OCI-LY1 (cell line): ENCODE measurements around the gene SPATA12.

Source experiments
- H2AFZ ChIP-seq: fragments of 200-600 bp; sonication (generic), shearing (Covaris generic); 2 replicates; pipeline ENCODE4 v1.6.0; 2014; ENCODE audit warnings: antibody characterized with exemption, mild to moderate bottlenecking, low read length
- H3F3A ChIP-seq: fragments of 200-600 bp; sonication (generic), shearing (Covaris generic); 2 replicates; pipeline ENCODE4 v1.6.0; 2014; ENCODE audit warnings: mild to moderate bottlenecking, antibody characterized with exemption, low read length, moderate library complexity; ENCODE audit not compliant: insufficient read depth
- H3K27ac ChIP-seq: fragments of 200-600 bp; sonication (generic); 2 replicates; pipeline ENCODE4 v1.5.1; 2014; ENCODE audit warnings: low read length, mixed run types, mild to moderate bottlenecking, low read depth; ENCODE audit not compliant: poor library complexity, severe bottlenecking
- H3K27me3 ChIP-seq: fragments of 200-600 bp; sonication (generic); 2 replicates; pipeline ENCODE4 v1.6.0; 2014; ENCODE audit warnings: antibody characterized with exemption, mild to moderate bottlenecking, low read length, moderate library complexity; ENCODE audit not compliant: insufficient read depth
- H3K36me3 ChIP-seq: fragments of 200-600 bp; sonication (generic); 2 replicates; pipeline ENCODE4 v1.6.1; 2014; ENCODE audit warnings: mild to moderate bottlenecking, antibody characterized with exemption, low read length, moderate library complexity, mixed read lengths; ENCODE audit not compliant: insufficient read depth
- H3K4me1 ChIP-seq: fragments of 200-600 bp; sonication (generic); 2 replicates; pipeline ENCODE4 v1.5.1; 2014; ENCODE audit warnings: mild to moderate bottlenecking, low read length, moderate library complexity; ENCODE audit not compliant: insufficient read depth, severe bottlenecking
- H3K4me2 ChIP-seq: fragments of 200-600 bp; sonication (generic), shearing (Covaris generic); 2 replicates; pipeline ENCODE4 v1.6.1; 2014; ENCODE audit warnings: low read length
- H3K4me3 ChIP-seq: fragments of 200-600 bp; sonication (generic); 2 replicates; pipeline ENCODE4 v1.5.1; 2014; ENCODE audit warnings: low read length, low read depth, mild to moderate bottlenecking, mixed read lengths; ENCODE audit not compliant: poor library complexity, severe bottlenecking
- H3K79me2 ChIP-seq: fragments of 200-600 bp; shearing (Covaris generic); 2 replicates; pipeline ENCODE4 v1.6.1; 2016; ENCODE audit warnings: mixed run types, low read length, mixed read lengths; ENCODE audit not compliant: insufficient read depth
- H3K9ac ChIP-seq: fragments of 200-600 bp; sonication (generic), shearing (Covaris generic); 2 replicates; pipeline ENCODE4 v1.6.1; 2014; ENCODE audit warnings: mild to moderate bottlenecking, low read length, mixed read lengths
- H3K9me2 ChIP-seq: fragments of 200-600 bp; sonication (generic), shearing (Covaris generic); 2 replicates; pipeline ENCODE4 v1.6.1; 2014; ENCODE audit warnings: low read depth, mild to moderate bottlenecking, low read length, mixed read lengths
- H3K9me3 ChIP-seq: fragments of 200-600 bp; shearing (Covaris generic); 2 replicates; pipeline ENCODE4 v1.6.1; 2014; ENCODE audit warnings: low read length, mixed read lengths
- H4K20me1 ChIP-seq: fragments of 200-600 bp; sonication (generic), shearing (Covaris generic); 2 replicates; pipeline ENCODE4 v1.6.0; 2016; ENCODE audit warnings: mild to moderate bottlenecking, low read length; ENCODE audit not compliant: insufficient read depth
- CTCF ChIP-seq: fragments of 200-600 bp; sonication (generic), shearing (Covaris generic); IDR thresholded peaks from 2 replicates; pipeline ENCODE4 v1.5.1; 2017; ENCODE audit warnings: mild to moderate bottlenecking, antibody characterized with exemption, low read length, moderate library complexity, mixed read lengths
- EZH2 ChIP-seq: fragments of 200-600 bp; sonication (generic), shearing (Covaris generic); IDR thresholded peaks from 2 replicates; pipeline ENCODE4 v1.8.0; 2017; ENCODE audit warnings: borderline replicate concordance, mixed run types, mild to moderate bottlenecking, antibody characterized with exemption, low read length, moderate library complexity, mixed read lengths

Gene SPATA12

DNA sequence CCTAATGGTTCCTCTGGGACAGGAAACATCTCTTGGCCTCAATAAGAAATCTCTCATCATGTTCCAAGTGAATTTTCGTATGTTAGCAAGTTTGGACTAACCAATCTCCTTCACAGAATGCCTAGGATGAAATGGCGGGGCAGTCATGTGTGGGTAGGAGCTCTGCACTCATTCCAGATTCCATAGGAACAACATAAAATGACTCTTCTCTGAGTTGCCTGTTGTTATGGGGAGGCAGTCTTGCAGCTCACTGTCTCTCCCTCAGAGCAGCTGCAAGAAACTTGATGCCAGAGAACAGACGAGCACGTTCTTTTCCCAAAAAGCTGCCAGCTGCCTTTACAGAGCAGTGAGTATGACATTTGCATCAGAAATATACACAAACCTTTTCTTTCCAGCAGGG lies 34.1 kb downstream of the SPATA12 start:
- no peak overlapping the region for H3K4me3 ChIP-seq
- H3K9me3 ChIP-seq, result no peaks in the 10 kb centered on the region
- H4K20me1 ChIP-seq, result no peaks in the 10 kb centered on the region
- TF ChIP-seq CTCF (no peak), EZH2 (no peak)
- no peak overlapping the region for H3K9ac ChIP-seq
- no peaks in the 10 kb centered on the region for H3K79me2 ChIP-seq
- H2AFZ ChIP-seq, result no peak overlapping the region
- no peaks in the 10 kb centered on the region for H3K9me2 ChIP-seq
- H3K4me1 ChIP-seq, result peaks cover 4% of the 10 kb centered on the region
- H3K4me2 ChIP-seq, result no peak overlapping the region
- H3K36me3 ChIP-seq, result no peaks in the 10 kb centered on the region
- H3K27me3 ChIP-seq, result no peaks in the 10 kb centered on the region
- H3F3A ChIP-seq, result no peaks in the 10 kb centered on the region
- H3K27ac ChIP-seq, result no peak overlapping the region

DNA sequence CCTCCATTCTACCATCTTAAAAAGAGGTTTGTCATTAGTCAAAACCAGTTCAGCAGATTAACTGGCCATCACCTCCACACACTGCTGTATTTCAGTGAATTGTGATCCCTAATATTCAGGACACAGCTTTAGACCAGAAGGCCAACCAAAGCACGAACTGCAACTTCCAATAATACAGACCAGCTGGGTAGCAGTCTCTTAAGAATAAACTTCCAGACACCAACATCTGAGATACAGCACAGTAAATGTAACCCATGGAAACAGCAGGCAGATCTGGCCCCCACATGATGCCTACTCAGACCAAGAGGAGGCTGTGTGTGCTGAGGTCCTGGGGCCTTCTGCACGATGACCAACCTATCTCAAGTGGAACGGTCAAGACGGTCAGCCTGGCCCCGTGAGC lies 34.9 kb downstream of the SPATA12 start:
- Histone ChIP-seq H3K27ac (no peak overlapping the region), H3K4me1 (peaks cover 4% of the 10 kb centered on the region)

DNA sequence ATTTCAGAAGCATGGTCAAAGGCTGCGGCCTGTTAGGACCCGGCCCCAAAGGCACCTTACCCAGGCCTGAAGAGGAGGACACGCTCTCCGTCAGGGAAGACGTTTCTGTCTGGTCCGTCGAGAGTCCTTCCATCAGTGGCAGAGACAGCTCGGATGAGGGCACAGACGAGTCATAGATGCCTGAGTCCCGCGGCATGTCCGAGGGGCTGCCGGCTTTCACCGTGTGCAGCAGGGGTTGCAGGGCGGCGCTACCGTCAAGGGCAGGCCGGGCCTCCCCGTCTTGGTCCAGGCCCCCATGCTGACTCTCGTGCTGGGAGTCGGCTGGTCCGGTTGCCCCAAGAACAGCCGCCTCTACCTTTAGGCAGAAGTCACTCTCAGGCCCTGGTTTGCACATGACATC lies 37.1 kb downstream of the SPATA12 start:
- Histone ChIP-seq H3K36me3 (no peaks in the 10 kb centered on the region), H3K4me1 (no peaks in the 10 kb centered on the region), H3K27me3 (no peaks in the 10 kb centered on the region), H4K20me1 (no peaks in the 10 kb centered on the region), H3K9ac (no peak overlapping the region), H3K4me2 (no peak overlapping the region), H3K27ac (no peak overlapping the region), H2AFZ (no peak overlapping the region), H3K4me3 (no peak overlapping the region), H3F3A (no peaks in the 10 kb centered on the region), H3K9me3 (no peaks in the 10 kb centered on the region), H3K9me2 (no peaks in the 10 kb centered on the region), H3K79me2 (no peaks in the 10 kb centered on the region)
- TF ChIP-seq CTCF, result no peak
- no peak for TF ChIP-seq EZH2

More for the DNA sequence above, 34.9 kb downstream of the SPATA12 start:
- TF ChIP-seq CTCF, result no peak
- TF ChIP-seq EZH2, result no peak
- H3K9ac ChIP-seq, result no peak overlapping the region
- H3K4me3 ChIP-seq, result no peak overlapping the region
- H3K9me3 ChIP-seq, result no peaks in the 10 kb centered on the region
- no peaks in the 10 kb centered on the region for H3K27me3 ChIP-seq
- H3K36me3 ChIP-seq, result no peaks in the 10 kb centered on the region
- H4K20me1 ChIP-seq, result no peaks in the 10 kb centered on the region
- H3K9me2 ChIP-seq, result no peaks in the 10 kb centered on the region
- no peak overlapping the region for H3K4me2 ChIP-seq
- no peaks in the 10 kb centered on the region for H3F3A ChIP-seq
- H2AFZ ChIP-seq, result no peak overlapping the region
- H3K79me2 ChIP-seq, result no peaks in the 10 kb centered on the region
